SK-N-SH (cell line): Measurements from ENCODE around the gene R3HDM2.

Experiments used
- CTCF ChIP-seq: fragments of 200-600 bp; sonication (generic); IDR thresholded peaks from 2 replicates; pipeline ENCODE4 v1.6.1; 2017; ENCODE audit warnings: antibody characterized with exemption, mild to moderate bottlenecking, moderate library complexity
- POLR2AphosphoS5 ChIP-seq: IDR thresholded peaks from 2 replicates; pipeline ENCODE4 v1.6.1; 2012; ENCODE audit warnings: low read depth, low read length
- TF ChIP-seq, protein P1 (sequence below): fragments of 150-350 bp; IDR thresholded peaks from 2 replicates; pipeline ENCODE4 v1.6.1; 2017; ENCODE audit warnings: antibody characterized with exemption, low read length, low read depth, borderline replicate concordance

DNA sequence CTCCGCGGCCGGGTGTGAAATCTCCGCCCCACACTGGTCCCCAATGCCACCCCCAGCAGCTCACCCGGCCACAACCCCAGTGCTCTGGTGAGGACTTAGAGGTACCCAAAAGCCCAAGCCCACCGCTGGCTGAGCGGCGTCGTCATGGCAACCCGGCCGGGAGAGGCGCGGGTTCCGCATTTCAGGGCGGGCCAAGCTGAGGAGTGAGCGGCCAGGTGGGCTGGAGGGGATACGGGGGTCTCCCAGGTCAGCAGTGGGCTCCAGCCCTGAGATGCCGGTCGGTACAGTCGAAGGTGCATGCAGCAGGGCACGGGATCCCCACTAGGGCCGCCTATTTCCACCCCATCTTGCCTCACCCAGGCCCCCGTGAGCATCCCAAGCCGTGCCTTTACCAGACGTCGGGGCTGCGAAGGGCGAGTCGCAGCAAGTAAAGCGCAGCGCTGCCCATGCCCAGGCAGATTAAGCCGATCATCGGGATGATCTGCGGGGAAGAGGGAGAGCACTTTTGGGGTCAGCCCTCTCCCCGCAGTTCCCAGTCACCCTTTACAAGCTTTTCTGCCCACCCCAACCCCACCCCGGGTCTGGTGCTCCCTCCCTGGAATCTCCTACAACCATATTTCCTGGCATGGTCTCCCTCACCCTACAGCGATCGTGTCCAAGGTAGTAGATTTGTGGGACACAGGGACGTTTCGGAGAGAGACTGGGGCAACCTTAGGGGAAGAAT lies 194.5 kb downstream of the R3HDM2 start:
- TF ChIP-seq, protein P1, sequence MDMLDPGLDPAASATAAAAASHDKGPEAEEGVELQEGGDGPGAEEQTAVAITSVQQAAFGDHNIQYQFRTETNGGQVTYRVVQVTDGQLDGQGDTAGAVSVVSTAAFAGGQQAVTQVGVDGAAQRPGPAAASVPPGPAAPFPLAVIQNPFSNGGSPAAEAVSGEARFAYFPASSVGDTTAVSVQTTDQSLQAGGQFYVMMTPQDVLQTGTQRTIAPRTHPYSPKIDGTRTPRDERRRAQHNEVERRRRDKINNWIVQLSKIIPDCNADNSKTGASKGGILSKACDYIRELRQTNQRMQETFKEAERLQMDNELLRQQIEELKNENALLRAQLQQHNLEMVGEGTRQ: no peak
- no peak for TF ChIP-seq POLR2AphosphoS5
- TF ChIP-seq CTCF: no peak
